Esophagus squamous epithelium (tissue), 4 donors: Measurements from ENCODE around the gene MCC.

Source experiments
- POLR2A ChIP-seq, 4 donors: fragments of 450-650 bp; IDR thresholded peaks; one replicate each; pipeline ENCODE4 v1.6.1; 2017; ENCODE audit warnings: antibody characterized with exemption in 4 of 4, mild to moderate bottlenecking in 4 of 4, moderate library complexity in 3 of 4
- TF ChIP-seq, protein P1 (sequence below), 6 experiments: fragments of 450-650 bp in 4 of 6; fragments of 200-600 bp in 2 of 6; sonication (generic) in 2 of 6; IDR thresholded peaks; one replicate each; pipeline ENCODE4 v1.5.1; 2016 to 2019; ENCODE audit warnings: antibody characterized with exemption in 6 of 6, mild to moderate bottlenecking in 4 of 6, moderate library complexity in 4 of 6

DNA sequence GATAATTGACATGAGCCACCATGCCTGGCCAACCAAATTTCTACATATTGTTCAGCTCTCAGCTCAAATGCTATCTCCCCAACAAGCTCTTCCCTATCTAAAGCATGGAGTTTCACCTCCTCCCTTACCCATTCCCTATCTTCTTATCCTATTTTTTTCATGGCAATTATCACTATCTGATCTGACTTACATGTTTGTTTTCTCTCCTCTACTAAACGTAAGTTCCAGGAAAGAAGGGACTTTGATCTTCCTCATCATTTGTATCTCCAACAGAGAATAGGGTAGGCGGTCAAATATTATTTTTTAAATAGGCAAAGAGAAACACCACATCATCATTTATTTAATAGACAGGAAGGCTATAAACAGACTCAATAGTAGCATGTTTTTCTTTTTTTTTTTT is 381.4 kb downstream of the MCC start:
- TF ChIP-seq, protein P1, sequence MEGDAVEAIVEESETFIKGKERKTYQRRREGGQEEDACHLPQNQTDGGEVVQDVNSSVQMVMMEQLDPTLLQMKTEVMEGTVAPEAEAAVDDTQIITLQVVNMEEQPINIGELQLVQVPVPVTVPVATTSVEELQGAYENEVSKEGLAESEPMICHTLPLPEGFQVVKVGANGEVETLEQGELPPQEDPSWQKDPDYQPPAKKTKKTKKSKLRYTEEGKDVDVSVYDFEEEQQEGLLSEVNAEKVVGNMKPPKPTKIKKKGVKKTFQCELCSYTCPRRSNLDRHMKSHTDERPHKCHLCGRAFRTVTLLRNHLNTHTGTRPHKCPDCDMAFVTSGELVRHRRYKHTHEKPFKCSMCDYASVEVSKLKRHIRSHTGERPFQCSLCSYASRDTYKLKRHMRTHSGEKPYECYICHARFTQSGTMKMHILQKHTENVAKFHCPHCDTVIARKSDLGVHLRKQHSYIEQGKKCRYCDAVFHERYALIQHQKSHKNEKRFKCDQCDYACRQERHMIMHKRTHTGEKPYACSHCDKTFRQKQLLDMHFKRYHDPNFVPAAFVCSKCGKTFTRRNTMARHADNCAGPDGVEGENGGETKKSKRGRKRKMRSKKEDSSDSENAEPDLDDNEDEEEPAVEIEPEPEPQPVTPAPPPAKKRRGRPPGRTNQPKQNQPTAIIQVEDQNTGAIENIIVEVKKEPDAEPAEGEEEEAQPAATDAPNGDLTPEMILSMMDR (IDR thresholded peaks at IDR 0.05) = no peak
- TF ChIP-seq POLR2A (IDR thresholded peaks at IDR 0.05) = no peak
